Activated effector memory CD4-positive, alpha-beta T cell treated with Interleukin-2 at 50 U/mL for 16 hours (primary cell): Measurements from ENCODE around the gene HTRA2.
A peak's percentile ranks its signal among the peaks of the same experiment; 100 is the strongest.

Experiments used
- DNase-seq: peaks from one replicate; pipeline ENCODE4 v3.0.0-alpha.2; 2020

Gene HTRA2

GRCh38 chr2:74501335-74502071 lies 28.2 kb upstream of the HTRA2 start:
- no peak for DNase-seq

- no peak for DNase-seq
Observed at GRCh38 chr2:74502147-74502719, 27.5 kb upstream of the HTRA2 start.

- DNase-seq: no peak
Observed at GRCh38 chr2:74502720-74503505, 26.8 kb upstream of the HTRA2 start.

GRCh38 chr2:74503506-74504475 lies 25.9 kb upstream of the HTRA2 start:
- DNase-seq: no peak

GRCh38 chr2:74504591-74504990 lies 25.1 kb upstream of the HTRA2 start:
- DNase-seq: no peak

- no peak for DNase-seq
Observed at GRCh38 chr2:74505448-74506246, 24.1 kb upstream of the HTRA2 start.

GRCh38 chr2:74507145-74507925 lies 22.4 kb upstream of the HTRA2 start, which contains the start of gene PCGF1:
PCGF1 (minus strand) TSS chr2:74507695; CDS start chr2:74507668, 27 bp downstream.
- peak; percentile 98 for DNase-seq

GRCh38 chr2:74507926-74508520 lies 21.7 kb upstream of the HTRA2 start:
- DNase-seq: no peak

- no peak for DNase-seq
Observed at GRCh38 chr2:74510272-74510671, 19.5 kb upstream of the HTRA2 start.

- DNase-seq: no peak
Observed at GRCh38 chr2:74511104-74511989, 18.4 kb upstream of the HTRA2 start.

GRCh38 chr2:74512744-74513604 lies 16.8 kb upstream of the HTRA2 start:
- DNase-seq: no peak

GRCh38 chr2:74513605-74514367 lies 15.9 kb upstream of the HTRA2 start:
- no peak for DNase-seq

- no peak for DNase-seq
Observed at GRCh38 chr2:74514368-74515270, 15.1 kb upstream of the HTRA2 start, which contains the start of gene TLX2. TLX2 (plus strand) TSS chr2:74514450; CDS start chr2:74514807, 357 bp downstream.

GRCh38 chr2:74515271-74515980 lies 14.3 kb upstream of the HTRA2 start:
- DNase-seq: no peak

GRCh38 chr2:74515981-74516633 lies 13.6 kb upstream of the HTRA2 start:
- peak; percentile 63 for DNase-seq
